ENCODE results near the gene ESPL1.

DNA sequence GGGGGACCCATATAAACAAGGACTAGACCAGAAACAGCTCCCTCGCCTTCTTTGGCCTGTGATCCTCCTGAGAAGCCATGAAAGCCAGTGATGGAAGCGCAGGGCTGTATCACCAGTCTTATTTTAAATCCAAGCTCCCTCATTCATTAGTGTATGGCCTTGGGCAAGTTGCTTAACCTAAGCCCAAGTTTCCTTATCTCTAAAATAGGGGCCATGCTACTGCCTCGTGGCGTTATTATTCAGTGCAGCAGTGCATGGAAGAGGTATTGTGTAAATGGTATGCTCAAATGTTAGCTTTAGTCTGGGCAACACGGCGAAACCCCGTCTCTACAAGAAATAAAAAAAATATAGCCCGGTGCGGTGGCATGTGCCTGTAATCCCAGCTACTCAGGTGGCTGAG is 9.9 kb downstream of the ESPL1 start:
- TF ChIP-seq, protein P1, sequence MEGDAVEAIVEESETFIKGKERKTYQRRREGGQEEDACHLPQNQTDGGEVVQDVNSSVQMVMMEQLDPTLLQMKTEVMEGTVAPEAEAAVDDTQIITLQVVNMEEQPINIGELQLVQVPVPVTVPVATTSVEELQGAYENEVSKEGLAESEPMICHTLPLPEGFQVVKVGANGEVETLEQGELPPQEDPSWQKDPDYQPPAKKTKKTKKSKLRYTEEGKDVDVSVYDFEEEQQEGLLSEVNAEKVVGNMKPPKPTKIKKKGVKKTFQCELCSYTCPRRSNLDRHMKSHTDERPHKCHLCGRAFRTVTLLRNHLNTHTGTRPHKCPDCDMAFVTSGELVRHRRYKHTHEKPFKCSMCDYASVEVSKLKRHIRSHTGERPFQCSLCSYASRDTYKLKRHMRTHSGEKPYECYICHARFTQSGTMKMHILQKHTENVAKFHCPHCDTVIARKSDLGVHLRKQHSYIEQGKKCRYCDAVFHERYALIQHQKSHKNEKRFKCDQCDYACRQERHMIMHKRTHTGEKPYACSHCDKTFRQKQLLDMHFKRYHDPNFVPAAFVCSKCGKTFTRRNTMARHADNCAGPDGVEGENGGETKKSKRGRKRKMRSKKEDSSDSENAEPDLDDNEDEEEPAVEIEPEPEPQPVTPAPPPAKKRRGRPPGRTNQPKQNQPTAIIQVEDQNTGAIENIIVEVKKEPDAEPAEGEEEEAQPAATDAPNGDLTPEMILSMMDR (IDR thresholded peaks at IDR 0.05; ENCODE audit: low read depth, low read length, missing input control) = no peak
- TF ChIP-seq, protein P2, sequence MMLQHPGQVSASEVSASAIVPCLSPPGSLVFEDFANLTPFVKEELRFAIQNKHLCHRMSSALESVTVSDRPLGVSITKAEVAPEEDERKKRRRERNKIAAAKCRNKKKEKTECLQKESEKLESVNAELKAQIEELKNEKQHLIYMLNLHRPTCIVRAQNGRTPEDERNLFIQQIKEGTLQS (IDR thresholded peaks at IDR 0.05) = no peak
- TF ChIP-seq, protein P3, sequence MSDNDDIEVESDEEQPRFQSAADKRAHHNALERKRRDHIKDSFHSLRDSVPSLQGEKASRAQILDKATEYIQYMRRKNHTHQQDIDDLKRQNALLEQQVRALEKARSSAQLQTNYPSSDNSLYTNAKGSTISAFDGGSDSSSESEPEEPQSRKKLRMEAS (IDR thresholded peaks at IDR 0.05) = no peak
- TF ChIP-seq, protein P4, sequence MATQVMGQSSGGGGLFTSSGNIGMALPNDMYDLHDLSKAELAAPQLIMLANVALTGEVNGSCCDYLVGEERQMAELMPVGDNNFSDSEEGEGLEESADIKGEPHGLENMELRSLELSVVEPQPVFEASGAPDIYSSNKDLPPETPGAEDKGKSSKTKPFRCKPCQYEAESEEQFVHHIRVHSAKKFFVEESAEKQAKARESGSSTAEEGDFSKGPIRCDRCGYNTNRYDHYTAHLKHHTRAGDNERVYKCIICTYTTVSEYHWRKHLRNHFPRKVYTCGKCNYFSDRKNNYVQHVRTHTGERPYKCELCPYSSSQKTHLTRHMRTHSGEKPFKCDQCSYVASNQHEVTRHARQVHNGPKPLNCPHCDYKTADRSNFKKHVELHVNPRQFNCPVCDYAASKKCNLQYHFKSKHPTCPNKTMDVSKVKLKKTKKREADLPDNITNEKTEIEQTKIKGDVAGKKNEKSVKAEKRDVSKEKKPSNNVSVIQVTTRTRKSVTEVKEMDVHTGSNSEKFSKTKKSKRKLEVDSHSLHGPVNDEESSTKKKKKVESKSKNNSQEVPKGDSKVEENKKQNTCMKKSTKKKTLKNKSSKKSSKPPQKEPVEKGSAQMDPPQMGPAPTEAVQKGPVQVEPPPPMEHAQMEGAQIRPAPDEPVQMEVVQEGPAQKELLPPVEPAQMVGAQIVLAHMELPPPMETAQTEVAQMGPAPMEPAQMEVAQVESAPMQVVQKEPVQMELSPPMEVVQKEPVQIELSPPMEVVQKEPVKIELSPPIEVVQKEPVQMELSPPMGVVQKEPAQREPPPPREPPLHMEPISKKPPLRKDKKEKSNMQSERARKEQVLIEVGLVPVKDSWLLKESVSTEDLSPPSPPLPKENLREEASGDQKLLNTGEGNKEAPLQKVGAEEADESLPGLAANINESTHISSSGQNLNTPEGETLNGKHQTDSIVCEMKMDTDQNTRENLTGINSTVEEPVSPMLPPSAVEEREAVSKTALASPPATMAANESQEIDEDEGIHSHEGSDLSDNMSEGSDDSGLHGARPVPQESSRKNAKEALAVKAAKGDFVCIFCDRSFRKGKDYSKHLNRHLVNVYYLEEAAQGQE (IDR thresholded peaks at IDR 0.05) = no peak
- TF ChIP-seq RAD21 (IDR thresholded peaks at IDR 0.05) (no peak), SP1 (IDR thresholded peaks at IDR 0.05) (no peak), RXRA (IDR thresholded peaks at IDR 0.05) (no peak), FOXA1 (IDR thresholded peaks at IDR 0.05) (no peak), JUND (IDR thresholded peaks at IDR 0.05) (no peak), GABPA (IDR thresholded peaks at IDR 0.05 in 1 of 2, conservative IDR thresholded peaks at IDR 0.05 in 1 of 2) (no peak), TAF1 (conservative IDR thresholded peaks at IDR 0.05) (no peak)
- TF ChIP-seq, protein P5, sequence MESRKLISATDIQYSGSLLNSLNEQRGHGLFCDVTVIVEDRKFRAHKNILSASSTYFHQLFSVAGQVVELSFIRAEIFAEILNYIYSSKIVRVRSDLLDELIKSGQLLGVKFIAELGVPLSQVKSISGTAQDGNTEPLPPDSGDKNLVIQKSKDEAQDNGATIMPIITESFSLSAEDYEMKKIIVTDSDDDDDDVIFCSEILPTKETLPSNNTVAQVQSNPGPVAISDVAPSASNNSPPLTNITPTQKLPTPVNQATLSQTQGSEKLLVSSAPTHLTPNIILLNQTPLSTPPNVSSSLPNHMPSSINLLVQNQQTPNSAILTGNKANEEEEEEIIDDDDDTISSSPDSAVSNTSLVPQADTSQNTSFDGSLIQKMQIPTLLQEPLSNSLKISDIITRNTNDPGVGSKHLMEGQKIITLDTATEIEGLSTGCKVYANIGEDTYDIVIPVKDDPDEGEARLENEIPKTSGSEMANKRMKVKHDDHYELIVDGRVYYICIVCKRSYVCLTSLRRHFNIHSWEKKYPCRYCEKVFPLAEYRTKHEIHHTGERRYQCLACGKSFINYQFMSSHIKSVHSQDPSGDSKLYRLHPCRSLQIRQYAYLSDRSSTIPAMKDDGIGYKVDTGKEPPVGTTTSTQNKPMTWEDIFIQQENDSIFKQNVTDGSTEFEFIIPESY (IDR thresholded peaks at IDR 0.05) = no peak
